Naive thymus-derived CD4-positive, alpha-beta T cell (primary cell): Measurements from ENCODE around the gene STMN3. TPM values are rescaled to one million over a fixed set of nuclear protein-coding genes. Genes with fewer than 3 reads are reported as not detected.

ENCODE experiments used
- ATAC-seq: fragments of 150-1000 bp; cut with Tn5 transposase; 2 replicates; pipeline ENCODE4 v1.10.0; 2021; ENCODE audit warnings: mild to moderate bottlenecking, moderate library complexity
- CTCF ChIA-PET: fragments of 350-600 bp; sonication (Branson Sonifier 250); formaldehyde crosslinking; loops from one replicate; lab custom pipeline; 2021; ENCODE audit warnings: antibody characterized with exemption; lab: Charles Lee
- POLR2A ChIA-PET: fragments of 350-600 bp; sonication (Branson Sonifier 250); formaldehyde crosslinking; loops from one replicate; lab custom pipeline; 2021; ENCODE audit warnings: antibody characterized with exemption, inconsistent platforms; lab: Charles Lee
- DNase-seq, 9 donors: peaks; one replicate each; pipeline versions ENCODE4 v3.0.0 to v3.0.0-alpha.2; 2020 to 2022; ENCODE audit warnings: mixed read lengths in 1 of 9
- H3K27ac ChIP-seq: one replicate; pipeline ENCODE4 v1.7.0; 2013; ENCODE audit warnings: mild to moderate bottlenecking, low read depth, low read length, moderate library complexity
- H3K27me3 ChIP-seq, 2 donors: one replicate each; pipeline ENCODE4 v1.7.0; 2013; ENCODE audit warnings: low read length in 2 of 2, mild to moderate bottlenecking in 2 of 2, moderate library complexity in 2 of 2; ENCODE audit not compliant: control insufficient read depth in 2 of 2, insufficient read depth in 2 of 2
- H3K36me3 ChIP-seq, 3 experiments: 1 replicate in 2 of 3; 2 replicates in 1 of 3; pipeline ENCODE4 v1.7.0; 2013; ENCODE audit warnings: low read length in 3 of 3, mild to moderate bottlenecking in 3 of 3, moderate library complexity in 1 of 3; ENCODE audit not compliant: insufficient read depth in 3 of 3, control insufficient read depth in 2 of 3
- H3K4me1 ChIP-seq, 2 donors: one replicate each; pipeline ENCODE4 v1.7.0; 2013; ENCODE audit warnings: low read length in 2 of 2, mild to moderate bottlenecking in 2 of 2, moderate library complexity in 1 of 2; ENCODE audit not compliant: control insufficient read depth in 2 of 2, insufficient read depth in 2 of 2
- H3K4me3 ChIP-seq: 2 replicates; pipeline ENCODE4 v1.7.0; 2013; ENCODE audit warnings: mild to moderate bottlenecking, low read length
- H3K9me3 ChIP-seq, 3 experiments: 1 replicate in 2 of 3; 2 replicates in 1 of 3; pipeline ENCODE4 v1.7.0; 2013; ENCODE audit warnings: low read length in 3 of 3; ENCODE audit not compliant: control insufficient read depth in 2 of 3
- H3K27ac Mint-ChIP-seq, 9 donors: one replicate each; pipeline ENCODE4 v1.8.0; 2020 to 2022; ENCODE audit warnings: mixed read lengths in 9 of 9, mild to moderate bottlenecking in 8 of 9, moderate library complexity in 5 of 9, inconsistent platforms in 2 of 9
- H3K27me3 Mint-ChIP-seq, 5 donors: one replicate each; pipeline ENCODE4 v1.8.0; 2021 to 2022; ENCODE audit warnings: mixed read lengths in 5 of 5, mild to moderate bottlenecking in 1 of 5
- H3K36me3 Mint-ChIP-seq, 5 donors: one replicate each; pipeline ENCODE4 v1.8.0; 2020 to 2022; ENCODE audit warnings: mixed read lengths in 5 of 5, mild to moderate bottlenecking in 3 of 5, inconsistent platforms in 1 of 5
- H3K4me1 Mint-ChIP-seq, 7 donors: one replicate each; pipeline ENCODE4 v1.8.0; 2020 to 2022; ENCODE audit warnings: mixed read lengths in 7 of 7, mild to moderate bottlenecking in 3 of 7, inconsistent platforms in 1 of 7
- H3K4me3 Mint-ChIP-seq, 10 donors: one replicate each; pipeline ENCODE4 v1.8.0; 2020 to 2022; ENCODE audit warnings: mild to moderate bottlenecking in 10 of 10, mixed read lengths in 10 of 10, moderate library complexity in 6 of 10, inconsistent platforms in 2 of 10
- H3K9me3 Mint-ChIP-seq, 11 donors: one replicate each; pipeline ENCODE4 v1.8.0; 2020 to 2022; ENCODE audit warnings: mixed read lengths in 11 of 11, mild to moderate bottlenecking in 4 of 11, inconsistent platforms in 1 of 11, moderate library complexity in 1 of 11
- intact Hi-C, 2 donors: fragments of 100-400 bp; cut with micrococcal nuclease; formaldehyde crosslinking; loops; one replicate each; pipeline ENCODE4 v1.15.1; 2023
- polyA plus RNA-seq, 2 donors: library from polyadenylated mRNA; unstranded; fragments of 300-500 nt; fragmentation: Illumina TruSeq; gene quantifications; one replicate each; pipeline ENCODE4 v1.2.3, GENCODE V29; 2021
- total RNA-seq, 6 experiments: library from RNA in 5 of 6; stranded (reverse) in 5 of 6; gene quantifications; 1 replicate in 5 of 6; 2 replicates in 1 of 6; pipeline ENCODE4 v1.2.3 and lab custom pipeline; 2021 to 2026

STMN3 gene
- total and polyA plus RNA-seq, 7 experiments from 2014 or later: 33.5 to 122 (median 54.4) TPM

DNA sequence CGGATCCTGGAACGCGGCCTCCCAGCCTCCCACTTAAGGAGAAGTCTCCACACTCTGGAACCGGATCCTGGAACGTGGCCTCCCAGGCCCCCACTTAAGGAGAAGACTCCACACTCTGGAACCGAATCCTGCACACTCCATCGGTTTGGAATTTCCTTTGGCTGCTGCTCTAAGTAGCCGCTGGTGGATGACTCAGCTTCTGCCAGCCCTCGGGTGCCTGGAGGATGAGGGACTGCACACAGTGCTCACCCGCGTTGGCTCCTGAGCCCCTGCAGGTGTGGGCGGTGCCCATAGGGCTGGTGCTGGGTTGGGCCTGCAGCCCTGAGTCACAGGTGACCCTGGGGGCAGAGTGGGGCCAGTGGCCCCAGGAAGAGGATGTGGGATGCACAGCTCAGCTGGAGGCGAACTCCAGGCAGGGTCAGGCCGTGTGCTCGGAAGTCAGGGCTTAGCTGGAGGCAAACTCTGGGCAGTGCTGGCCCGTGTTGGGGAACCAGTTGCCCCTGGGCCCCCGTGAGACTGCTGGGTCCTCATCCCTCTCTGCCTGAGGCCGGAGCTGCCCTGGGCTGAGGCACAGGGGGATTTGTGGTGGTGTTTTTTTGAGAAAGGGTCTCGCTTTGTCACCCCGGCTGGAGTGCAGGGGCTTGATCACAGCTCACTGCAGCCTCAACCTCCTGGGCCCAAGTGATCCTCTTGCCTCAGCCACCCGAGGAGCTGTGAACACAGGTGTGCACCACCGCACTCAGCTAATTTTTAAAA is 29.3 kb upstream of the STMN3 start:
- intact Hi-C loops: no loop called here
- no peak overlapping the region for H3K27ac ChIP-seq
- ChIA-PET CTCF (no interaction called here), POLR2A (no interaction called here)
- H3K4me1 Mint-ChIP-seq: peaks cover 0 to 10% (median 5%) of the 10 kb centered on the region in 7 donors
- DNase-seq (no peak), ATAC-seq (no peak)
- H3K9me3 ChIP-seq: no peaks in the 10 kb centered on the region
- no peak overlapping the region for H3K4me3 ChIP-seq
- H3K4me3 Mint-ChIP-seq: no peak overlapping the region
- H3K27ac Mint-ChIP-seq: no peak overlapping the region
- peaks cover 0 to 16% (median 0%) of the 10 kb centered on the region in 3 experiments for H3K36me3 ChIP-seq
- peaks cover 0 to 13% of the 10 kb centered on the region in 2 donors for H3K4me1 ChIP-seq
- no peaks in the 10 kb centered on the region for H3K27me3 Mint-ChIP-seq
- H3K27me3 ChIP-seq: no peaks in the 10 kb centered on the region
- H3K36me3 Mint-ChIP-seq: peaks cover 0 to 7% (median 0%) of the 10 kb centered on the region in 5 donors
- no peaks in the 10 kb centered on the region for H3K9me3 Mint-ChIP-seq

DNA sequence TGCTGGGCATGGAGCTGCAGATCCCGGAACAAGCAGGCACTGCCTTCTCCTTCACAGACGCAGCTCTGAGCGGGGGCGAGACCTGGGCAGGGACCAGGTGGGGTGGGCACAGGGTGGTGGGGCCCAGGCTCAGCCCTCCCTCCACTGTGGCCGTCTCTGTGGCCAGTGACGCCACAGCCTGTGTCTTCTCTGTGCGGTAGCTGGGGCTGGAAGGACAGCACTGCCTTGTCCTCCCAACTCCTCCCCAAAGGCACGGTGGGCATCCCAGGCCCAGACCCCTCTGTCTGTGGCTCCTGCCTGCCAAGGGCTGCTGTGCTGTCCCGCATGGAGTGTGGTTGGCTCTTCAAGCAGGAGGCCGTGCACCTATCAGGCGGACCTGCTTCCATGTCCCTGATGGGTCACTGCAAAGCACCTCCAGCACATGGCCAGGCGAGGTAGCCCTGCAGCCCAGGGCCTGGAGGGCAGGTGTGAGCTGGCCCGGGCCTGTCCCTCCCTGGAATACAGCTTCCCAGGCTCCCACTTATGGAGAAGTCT is 28.5 kb upstream of the STMN3 start:
- ChIA-PET CTCF (no interaction called here), POLR2A (no interaction called here)
- intact Hi-C loops: no loop called here
- peaks cover 0 to 22% (median 0%) of the 10 kb centered on the region in 3 experiments for H3K36me3 ChIP-seq
- no peaks in the 10 kb centered on the region for H3K9me3 ChIP-seq
- Mint-ChIP-seq H3K9me3 (no peaks in the 10 kb centered on the region), H3K4me1 (peaks cover 0 to 6% (median 1%) of the 10 kb centered on the region in 7 donors), H3K27ac (no peak overlapping the region), H3K36me3 (peaks cover 0 to 12% (median 0%) of the 10 kb centered on the region in 5 donors), H3K4me3 (no peak overlapping the region), H3K27me3 (no peaks in the 10 kb centered on the region)
- ATAC-seq (no peak), DNase-seq (no peak)
- H3K4me1 ChIP-seq: peaks cover 0 to 4% of the 10 kb centered on the region in 2 donors
- no peaks in the 10 kb centered on the region for H3K27me3 ChIP-seq
- no peak overlapping the region for H3K4me3 ChIP-seq
- no peak overlapping the region for H3K27ac ChIP-seq

DNA sequence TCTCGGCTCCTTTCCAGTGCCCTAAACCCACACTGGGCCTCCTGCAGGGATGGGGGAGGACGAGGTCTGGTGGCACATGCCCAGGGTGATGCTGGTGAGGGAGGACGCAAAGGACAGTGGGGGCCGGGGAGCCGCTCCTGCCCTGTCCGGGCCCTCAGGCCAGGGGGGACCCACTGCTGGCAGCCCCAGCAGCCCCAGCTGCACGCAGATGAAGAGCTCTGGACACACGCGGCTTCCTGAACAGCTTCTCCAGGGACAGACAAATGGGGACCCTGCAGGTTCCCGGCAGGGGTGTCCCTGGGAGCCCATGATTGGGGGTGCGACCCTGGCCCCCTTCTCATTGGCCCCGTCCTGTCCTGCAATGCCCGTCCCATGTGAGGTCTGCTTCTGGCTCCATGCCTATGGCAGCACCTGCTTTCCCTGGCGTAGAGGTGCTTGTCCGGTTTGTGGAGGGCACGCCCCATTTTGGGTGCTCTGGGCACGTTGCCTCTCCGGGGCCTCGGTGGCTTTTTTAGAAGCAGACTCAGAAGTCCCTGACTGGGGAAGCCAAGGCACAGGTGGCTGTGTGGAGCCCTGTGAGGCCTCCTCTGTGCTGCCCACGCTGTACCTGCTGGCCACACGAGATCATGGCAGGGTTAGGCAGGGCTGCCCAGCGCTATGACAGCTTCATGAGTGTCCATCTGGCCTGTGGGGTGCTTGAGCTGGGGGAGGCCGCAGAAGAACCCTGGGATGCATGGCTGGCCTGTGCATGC is 27.8 kb upstream of the STMN3 start:
- POLR2A ChIA-PET: interaction anchor here (0.6 kb wide), 1 partner anchor 175 kb away, joined by 7 read pairs; no protein-coding TSS in a partner anchor
- Histone ChIP-seq H3K36me3 (peaks cover 0 to 22% (median 0%) of the 10 kb centered on the region in 3 experiments), H3K4me1 (no peaks in the 10 kb centered on the region), H3K27ac (no peak overlapping the region), H3K9me3 (no peaks in the 10 kb centered on the region), H3K27me3 (no peaks in the 10 kb centered on the region), H3K4me3 (no peak overlapping the region)
- Mint-ChIP-seq H3K27me3 (no peaks in the 10 kb centered on the region), H3K4me3 (no peak overlapping the region), H3K36me3 (peaks cover 0 to 12% (median 0%) of the 10 kb centered on the region in 5 donors), H3K9me3 (no peaks in the 10 kb centered on the region), H3K27ac (no peak overlapping the region), H3K4me1 (peaks cover 0 to 5% (median 0%) of the 10 kb centered on the region in 7 donors)
- intact Hi-C loops: no loop called here
- CTCF ChIA-PET: no interaction called here
- ATAC-seq: no peak
- no peak for DNase-seq

DNA sequence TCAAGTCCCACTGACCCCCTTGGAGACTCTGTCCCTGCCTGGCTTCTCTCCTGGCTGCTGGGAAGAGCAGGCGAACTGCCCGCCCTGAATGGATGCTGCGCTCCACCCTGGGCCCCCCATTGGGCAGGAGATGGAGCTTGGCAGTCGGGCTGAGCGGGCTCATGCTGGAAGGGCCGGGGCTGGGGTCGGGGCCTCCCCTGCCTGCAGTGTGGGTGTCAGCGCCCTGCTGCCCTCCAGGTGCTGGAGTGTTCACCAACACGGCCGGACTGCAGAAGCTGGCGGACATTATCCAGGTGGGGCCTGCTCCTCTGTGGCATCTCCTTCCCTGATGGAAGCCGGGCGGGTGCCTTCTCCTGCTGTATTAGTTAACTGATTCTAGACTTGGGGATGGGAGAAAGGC is 27.2 kb upstream of the STMN3 start:
- CTCF ChIA-PET: no interaction called here

DNA sequence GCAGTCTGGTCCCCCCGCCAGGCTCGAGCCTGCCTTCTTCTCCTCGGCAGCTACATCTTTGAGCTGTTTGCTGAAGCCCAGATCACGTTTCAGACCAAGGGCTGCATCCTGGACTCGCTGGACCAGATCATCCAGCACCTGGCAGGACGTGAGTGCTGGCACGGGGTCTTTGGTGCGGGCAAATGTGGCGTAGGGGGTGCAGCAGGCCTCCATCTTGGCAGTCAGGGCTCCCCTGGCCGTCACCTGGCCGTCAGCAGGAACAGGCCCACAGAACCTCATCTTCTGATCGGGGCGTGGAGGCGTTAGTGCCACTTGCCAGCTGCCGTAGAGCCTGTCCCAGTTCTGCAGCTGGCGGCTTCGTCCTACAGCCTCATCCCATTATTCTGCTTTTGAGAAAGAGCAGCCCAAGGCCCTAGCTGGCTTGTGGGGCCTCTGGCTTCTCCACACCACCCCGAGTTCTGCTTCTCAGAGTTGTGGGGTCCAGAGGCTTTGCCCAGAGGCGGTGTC is 26.6 kb upstream of the STMN3 start:
- ChIA-PET CTCF (no interaction called here), POLR2A (no interaction called here)
- DNase-seq (no peak), ATAC-seq (no peak)
- Mint-ChIP-seq H3K9me3 (no peaks in the 10 kb centered on the region), H3K4me1 (peaks cover 0 to 5% (median 0%) of the 10 kb centered on the region in 7 donors), H3K27ac (no peak overlapping the region), H3K36me3 (peaks cover 0 to 18% (median 0%) of the 10 kb centered on the region in 5 donors), H3K4me3 (no peak overlapping the region), H3K27me3 (no peaks in the 10 kb centered on the region)
- intact Hi-C loops: no loop called here
- Histone ChIP-seq H3K4me1 (no peaks in the 10 kb centered on the region), H3K27me3 (no peaks in the 10 kb centered on the region), H3K36me3 (peaks cover 0 to 22% (median 0%) of the 10 kb centered on the region in 3 experiments), H3K4me3 (no peak overlapping the region), H3K9me3 (no peaks in the 10 kb centered on the region), H3K27ac (no peak overlapping the region)

More for the DNA sequence above, 27.2 kb upstream of the STMN3 start:
- intact Hi-C loops: no loop called here
- Mint-ChIP-seq H3K9me3 (no peaks in the 10 kb centered on the region), H3K4me3 (no peak overlapping the region), H3K4me1 (peaks cover 0 to 5% (median 0%) of the 10 kb centered on the region in 7 donors), H3K27ac (no peak overlapping the region), H3K36me3 (peaks cover 0 to 15% (median 0%) of the 10 kb centered on the region in 5 donors), H3K27me3 (no peaks in the 10 kb centered on the region)
- ATAC-seq: no peak
- Histone ChIP-seq H3K4me3 (no peak overlapping the region), H3K4me1 (no peaks in the 10 kb centered on the region), H3K27ac (no peak overlapping the region), H3K27me3 (no peaks in the 10 kb centered on the region), H3K9me3 (no peaks in the 10 kb centered on the region), H3K36me3 (peaks cover 0 to 22% (median 0%) of the 10 kb centered on the region in 3 experiments)
- POLR2A ChIA-PET: interaction anchor here (0.6 kb wide), 1 partner anchor 176 kb away, joined by 7 read pairs; no protein-coding TSS in a partner anchor
- no peak for DNase-seq

DNA sequence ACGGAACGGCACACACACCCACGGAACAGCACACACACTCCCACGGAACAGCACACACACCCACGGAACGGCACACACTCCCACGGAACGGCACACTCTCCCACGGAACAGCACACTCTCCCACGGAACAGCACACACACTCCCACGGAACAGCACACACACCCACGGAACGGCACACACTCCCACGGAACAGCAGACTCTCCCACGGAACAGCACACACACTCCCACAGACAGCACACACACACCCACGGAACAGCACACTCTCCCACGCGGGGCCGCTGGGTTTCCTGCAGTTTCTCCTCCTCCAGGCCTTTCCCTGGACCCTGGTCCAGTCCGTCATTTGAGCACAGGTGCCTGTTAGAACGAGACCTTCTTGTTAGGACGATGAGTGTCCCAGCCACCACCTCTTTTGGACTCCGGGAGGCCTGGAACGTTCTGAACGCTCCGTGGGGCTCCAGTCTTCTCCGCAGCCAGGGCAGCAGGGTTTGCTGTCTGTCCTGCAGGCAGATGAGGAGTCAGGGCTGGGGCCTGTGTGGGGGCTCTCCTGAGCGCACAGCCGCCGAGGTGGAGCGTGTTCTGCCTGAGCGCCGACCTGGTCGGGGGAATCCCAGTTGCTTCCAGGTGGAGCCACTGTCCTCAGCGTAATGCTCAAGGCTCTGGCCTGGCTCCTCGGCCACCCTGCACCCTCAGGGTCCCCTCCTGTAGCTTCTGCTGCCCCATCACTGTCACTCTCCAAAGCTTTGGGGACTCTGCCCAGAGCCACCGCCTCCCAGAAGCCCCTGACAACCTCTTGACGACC is 25.6 kb upstream of the STMN3 start:
- H3K36me3 ChIP-seq: peaks cover 0 to 30% (median 0%) of the 10 kb centered on the region in 3 experiments
- ATAC-seq (no peak), DNase-seq (no peak)
- no peak overlapping the region for H3K27ac ChIP-seq
- Mint-ChIP-seq H3K4me1 (peaks cover 0 to 4% (median 0%) of the 10 kb centered on the region in 7 donors), H3K36me3 (peaks cover 0 to 18% (median 0%) of the 10 kb centered on the region in 5 donors), H3K27me3 (no peaks in the 10 kb centered on the region), H3K27ac (no peak overlapping the region), H3K9me3 (no peaks in the 10 kb centered on the region), H3K4me3 (no peak overlapping the region)
- POLR2A ChIA-PET: no interaction called here
- CTCF ChIA-PET: no interaction called here
- H3K27me3 ChIP-seq: no peaks in the 10 kb centered on the region
- no peak overlapping the region for H3K4me3 ChIP-seq
- H3K9me3 ChIP-seq: no peaks in the 10 kb centered on the region
- H3K4me1 ChIP-seq: no peaks in the 10 kb centered on the region
- intact Hi-C loops: no loop called here
